Esophagus muscularis mucosa (tissue), 4 donors: ENCODE results near the gene SLF2.

Source experiments
- EP300 ChIP-seq: sonication (generic); formaldehyde crosslinking; IDR thresholded peaks from one replicate; pipeline ENCODE4 v1.6.1; 2017; ENCODE audit warnings: antibody characterized with exemption
- POLR2A ChIP-seq: fragments of 450-650 bp; IDR thresholded peaks from one replicate; pipeline ENCODE4 v1.6.1; 2017; ENCODE audit warnings: antibody characterized with exemption, moderate library complexity, mild to moderate bottlenecking, low read depth
- POLR2AphosphoS5 ChIP-seq, 2 donors: sonication (generic); formaldehyde crosslinking; IDR thresholded peaks; one replicate each; pipeline ENCODE4 v1.6.1; 2017; ENCODE audit warnings: antibody characterized with exemption in 2 of 2
- TF ChIP-seq, protein P1 (sequence below), 3 experiments: fragments of 200-600 bp in 2 of 3; fragments of 450-650 bp in 1 of 3; sonication (generic) in 2 of 3; IDR thresholded peaks; one replicate each; pipeline ENCODE4 v1.5.1; 2017 to 2019; ENCODE audit warnings: antibody characterized with exemption in 3 of 3, mild to moderate bottlenecking in 2 of 3, moderate library complexity in 1 of 3

DNA sequence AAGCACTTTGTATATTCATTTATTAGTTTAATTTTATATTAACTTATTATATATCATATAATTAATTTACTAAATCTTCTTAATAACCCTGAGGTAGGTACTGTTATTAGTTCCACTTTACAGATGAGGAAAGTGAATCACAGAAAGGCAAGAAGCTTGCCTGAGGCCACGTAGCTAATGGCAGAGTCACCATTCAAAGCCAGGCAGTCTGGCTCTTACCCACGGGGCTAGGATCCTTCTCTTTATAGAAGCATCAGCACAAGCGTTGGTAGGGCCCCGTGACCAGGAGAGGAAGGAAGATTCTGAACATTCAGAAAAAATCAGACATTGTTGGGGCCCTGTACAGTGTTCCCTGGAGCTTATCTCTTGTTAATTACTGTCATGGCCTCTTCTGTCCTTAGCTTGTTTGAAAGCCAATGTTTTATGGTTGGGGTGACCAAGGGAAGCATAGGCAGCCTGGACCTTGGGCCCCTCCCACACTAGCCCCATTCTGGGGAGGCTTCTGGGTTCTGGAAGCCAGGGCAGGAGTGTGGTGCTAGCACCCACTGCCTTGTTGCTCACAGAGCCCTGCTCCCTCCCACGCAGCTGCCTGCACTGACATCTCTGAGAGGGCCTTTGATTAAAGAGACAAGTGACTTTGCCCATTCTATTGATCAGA, 31.1 kb upstream of the SLF2 start:
- TF ChIP-seq, protein P1, sequence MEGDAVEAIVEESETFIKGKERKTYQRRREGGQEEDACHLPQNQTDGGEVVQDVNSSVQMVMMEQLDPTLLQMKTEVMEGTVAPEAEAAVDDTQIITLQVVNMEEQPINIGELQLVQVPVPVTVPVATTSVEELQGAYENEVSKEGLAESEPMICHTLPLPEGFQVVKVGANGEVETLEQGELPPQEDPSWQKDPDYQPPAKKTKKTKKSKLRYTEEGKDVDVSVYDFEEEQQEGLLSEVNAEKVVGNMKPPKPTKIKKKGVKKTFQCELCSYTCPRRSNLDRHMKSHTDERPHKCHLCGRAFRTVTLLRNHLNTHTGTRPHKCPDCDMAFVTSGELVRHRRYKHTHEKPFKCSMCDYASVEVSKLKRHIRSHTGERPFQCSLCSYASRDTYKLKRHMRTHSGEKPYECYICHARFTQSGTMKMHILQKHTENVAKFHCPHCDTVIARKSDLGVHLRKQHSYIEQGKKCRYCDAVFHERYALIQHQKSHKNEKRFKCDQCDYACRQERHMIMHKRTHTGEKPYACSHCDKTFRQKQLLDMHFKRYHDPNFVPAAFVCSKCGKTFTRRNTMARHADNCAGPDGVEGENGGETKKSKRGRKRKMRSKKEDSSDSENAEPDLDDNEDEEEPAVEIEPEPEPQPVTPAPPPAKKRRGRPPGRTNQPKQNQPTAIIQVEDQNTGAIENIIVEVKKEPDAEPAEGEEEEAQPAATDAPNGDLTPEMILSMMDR (IDR thresholded peaks at IDR 0.05): no peak
- TF ChIP-seq EP300 (no peak), POLR2AphosphoS5 (IDR thresholded peaks at IDR 0.05) (no peak), POLR2A (no peak)
